IPS-NIHi7 (cell line): ENCODE measurements around the gene OR5I1.
"Not testable (repeated sequence)": the region's sequence is repeated elsewhere in the genome, so short reads cannot be mapped to it uniquely, and the experiment has no call there.

ENCODE experiments used
- DNase-seq: peaks from one replicate; pipeline ENCODE4 v3.0.0; 2012; ENCODE audit warnings: mixed read lengths; ENCODE audit errors: extremely low spot score

Gene OR5I1

DNA sequence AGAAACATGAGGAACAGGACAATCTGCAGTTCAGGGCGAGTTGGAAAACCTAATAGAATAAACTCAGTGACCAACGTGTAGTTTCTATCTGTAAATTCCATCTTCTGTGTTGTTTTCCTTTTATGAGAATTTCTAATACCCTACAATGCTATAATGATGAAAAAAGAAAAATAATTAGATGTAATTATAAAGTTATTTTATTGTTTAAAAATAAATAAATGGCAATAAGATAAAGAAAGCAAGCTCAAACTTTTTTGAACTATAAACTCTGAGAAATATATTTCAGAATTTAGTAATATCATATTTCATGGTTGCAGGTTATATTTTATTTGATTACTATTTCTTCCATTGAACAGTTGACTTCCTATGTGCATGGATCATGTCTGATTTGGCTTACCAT lies at the start of gene OR5I1:
Gene OR5I1, minus strand, starts transcription at position 101 of the 400 bp plus-strand sequence. Its CDS starts 0 bp downstream, at position 101.
- DNase-seq = no peak

DNA sequence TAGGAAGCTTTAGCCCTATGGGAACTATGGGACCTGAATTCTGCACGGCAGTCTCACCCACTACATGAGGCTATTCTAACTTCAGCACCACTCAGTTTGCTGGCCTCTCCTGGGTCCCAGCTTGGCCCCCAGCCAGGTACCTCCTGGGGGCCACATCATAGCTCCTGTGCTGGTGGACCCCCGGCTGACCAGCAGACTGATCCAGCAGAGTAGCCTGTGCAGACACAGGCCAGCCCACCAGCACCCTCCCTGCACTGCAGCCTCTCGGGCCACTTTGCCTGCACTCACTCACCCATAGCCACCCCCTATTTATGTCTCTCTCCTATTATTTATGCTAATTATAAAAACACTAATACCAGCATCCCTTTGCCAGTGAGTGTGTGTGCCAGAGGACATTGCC lies 34.7 kb upstream of the OR5I1 start:
- DNase-seq = no peak

DNA sequence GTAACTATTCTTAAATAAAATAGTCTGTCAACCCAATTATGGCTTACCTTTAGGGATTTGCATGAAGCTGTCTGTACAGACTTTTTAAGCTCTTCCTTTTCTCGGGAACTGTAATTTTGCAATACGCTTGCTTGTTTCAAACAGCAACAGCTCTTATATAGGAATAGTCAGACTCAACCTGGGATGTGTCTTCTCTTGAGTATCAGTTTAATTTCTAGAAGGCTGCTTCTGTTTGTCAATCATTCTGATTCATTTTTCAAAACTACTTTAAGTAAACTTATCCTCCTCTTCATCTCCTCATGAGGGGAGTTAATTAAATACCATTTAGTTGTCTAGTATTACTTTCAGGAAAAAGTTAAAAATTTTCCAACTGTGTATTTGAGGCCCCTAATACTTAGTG lies 33.6 kb upstream of the OR5I1 start, which contains the start of gene OR10AG1:
Gene OR10AG1, minus strand, starts transcription at position 101 of the 400 bp plus-strand sequence. Its CDS starts 38 bp downstream, at position 63.
- no peak for DNase-seq

DNA sequence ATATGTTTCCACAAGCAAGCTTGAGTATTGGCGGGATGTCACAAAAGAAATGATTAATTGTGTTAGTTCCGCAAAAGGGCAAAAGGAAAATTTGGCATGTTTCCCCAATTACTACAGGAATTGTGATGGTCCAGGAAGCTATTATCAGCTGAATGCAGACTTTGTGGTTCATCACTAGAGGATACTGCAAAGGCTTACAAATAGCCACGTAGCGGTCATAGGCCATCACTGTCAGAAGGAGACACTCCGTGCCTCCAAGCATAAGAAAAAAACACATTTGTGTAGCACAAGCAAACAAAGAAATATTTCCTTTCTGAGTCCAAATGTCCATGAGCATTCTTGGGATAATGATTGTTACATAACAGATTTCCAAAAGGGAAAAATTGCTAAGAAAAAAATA lies 31.7 kb upstream of the OR5I1 start:
- DNase-seq = no peak

DNA sequence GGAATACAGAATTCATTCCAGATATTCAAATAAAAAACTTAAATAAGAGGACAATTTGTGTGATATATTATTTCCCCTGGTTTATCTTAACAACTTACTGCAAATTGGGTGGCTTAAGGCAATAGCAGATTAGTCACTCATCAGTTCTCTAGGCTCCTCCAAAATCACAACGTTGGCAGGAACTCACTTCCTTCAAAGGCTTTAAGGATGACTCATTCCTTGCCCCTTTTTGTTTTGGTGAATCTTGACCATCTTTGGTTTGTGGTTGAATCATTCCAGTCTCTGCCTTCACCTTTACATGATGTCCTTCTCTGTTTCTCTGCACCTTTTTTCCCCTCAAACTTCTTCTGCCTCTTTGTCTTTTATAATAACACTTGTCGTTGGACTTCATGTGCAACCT lies 30.2 kb upstream of the OR5I1 start:
- DNase-seq = peak; percentile 7

DNA sequence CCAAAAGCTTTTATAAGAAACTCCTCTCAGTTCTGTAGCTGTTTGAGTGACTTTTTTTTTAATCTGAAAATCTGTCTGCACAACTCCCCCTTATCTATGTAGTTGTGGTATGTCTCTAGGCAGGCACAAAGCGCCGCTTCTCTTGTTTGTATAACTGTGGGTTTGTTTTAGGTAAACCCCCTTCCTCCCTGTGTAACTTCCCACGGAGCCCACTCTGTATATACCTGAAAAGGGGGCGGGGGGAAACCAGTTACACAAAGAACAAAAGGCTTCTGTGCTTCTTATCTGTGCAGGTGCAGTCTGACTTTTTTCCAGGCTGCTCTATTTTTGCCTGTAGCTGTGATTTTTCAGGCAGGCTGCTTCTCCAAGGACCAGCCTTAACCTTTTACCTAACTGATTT lies 20.3 kb upstream of the OR5I1 start:
- no peak for DNase-seq

DNA sequence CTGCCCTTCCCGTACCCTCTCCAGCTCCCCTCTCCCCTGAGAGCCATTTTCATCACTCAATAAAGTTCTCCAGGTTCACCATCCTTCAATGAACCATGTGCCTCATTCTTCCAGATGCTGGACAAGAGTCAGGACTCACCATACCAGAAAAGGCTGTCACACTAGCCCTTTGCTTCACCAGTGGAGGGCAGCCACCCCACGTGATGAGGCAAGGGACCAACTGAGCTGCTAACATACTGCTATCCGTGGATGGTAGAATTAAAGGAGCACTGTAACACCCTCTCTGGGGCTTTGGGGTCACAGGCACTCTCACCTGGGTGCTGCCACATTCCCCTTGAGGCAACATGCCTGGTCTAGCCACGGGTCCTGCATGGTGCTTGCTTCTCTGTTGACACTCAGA lies 13.1 kb upstream of the OR5I1 start:
- no peak for DNase-seq

DNA sequence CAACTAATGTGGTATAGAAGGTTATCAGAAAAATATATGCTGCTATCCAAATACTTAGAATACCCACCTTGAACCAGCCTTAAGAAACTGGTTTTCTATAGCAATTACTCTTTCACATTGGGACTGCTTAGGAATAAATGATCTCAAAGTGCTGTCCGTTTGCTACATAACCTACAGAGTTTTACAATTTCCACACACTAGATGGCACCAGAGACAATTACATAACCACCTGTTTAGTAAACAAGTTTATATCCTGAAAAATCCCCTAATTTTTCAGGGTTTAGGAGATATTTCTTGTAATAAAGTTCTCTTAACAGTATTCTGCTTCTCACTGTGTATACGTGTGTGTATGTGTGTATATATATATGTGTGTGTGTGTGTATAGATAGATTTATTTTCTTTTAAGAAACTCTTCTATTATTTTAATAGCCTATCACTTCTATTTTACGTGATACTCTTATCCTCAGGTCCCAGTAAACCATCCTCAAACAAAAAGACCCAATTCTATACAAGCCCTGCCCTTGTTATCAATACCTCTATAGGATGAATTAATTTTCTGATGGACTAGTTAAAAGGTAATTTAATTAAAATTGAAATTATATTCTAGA lies 6.7 kb upstream of the OR5I1 start:
- peak; percentile 17 for DNase-seq

DNA sequence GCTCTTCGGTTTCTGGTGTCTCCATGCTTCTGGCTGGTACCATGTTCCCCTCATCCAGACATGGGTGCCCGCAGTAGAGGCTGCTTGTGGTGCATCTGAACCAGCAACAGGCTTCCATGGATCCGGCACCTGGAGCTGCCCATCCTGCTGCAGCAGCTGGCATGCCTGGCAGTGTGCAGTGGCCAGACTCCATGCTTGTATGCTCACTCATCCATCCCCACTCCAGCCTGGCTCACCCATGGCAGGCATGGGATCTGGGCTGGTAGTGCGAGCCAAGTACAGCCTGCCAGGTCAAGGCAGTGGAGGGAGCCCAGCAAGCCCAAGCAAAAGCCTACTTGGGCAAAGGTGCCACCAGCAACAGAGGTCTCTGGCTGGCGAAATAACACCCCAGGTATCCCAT lies 15.7 kb downstream of the OR5I1 start:
- no peak for DNase-seq

DNA sequence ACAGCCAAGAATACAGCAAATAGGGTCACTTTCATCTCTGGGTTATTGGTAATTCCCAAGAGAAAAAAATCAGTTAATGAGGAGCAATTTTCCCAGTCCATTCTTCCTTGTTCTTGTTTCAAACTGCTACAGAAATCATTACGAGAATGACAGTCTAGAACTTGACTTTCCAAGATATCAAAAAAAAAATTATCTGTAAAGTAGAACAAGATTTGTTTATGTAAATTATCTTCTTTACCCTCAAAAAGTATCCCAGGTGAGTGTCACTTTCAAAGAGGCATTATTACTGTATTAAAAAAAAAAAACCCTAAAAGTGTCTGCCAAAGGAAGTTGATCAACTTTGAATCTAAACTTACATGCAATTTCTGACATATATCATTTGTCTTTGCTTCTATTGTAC lies 21.7 kb downstream of the OR5I1 start, which contains the start of gene OR5W2:
Gene OR5W2, minus strand, starts transcription at position 101 of the 400 bp plus-strand sequence. Its CDS starts 0 bp downstream, at position 101.
- no peak for DNase-seq

DNA sequence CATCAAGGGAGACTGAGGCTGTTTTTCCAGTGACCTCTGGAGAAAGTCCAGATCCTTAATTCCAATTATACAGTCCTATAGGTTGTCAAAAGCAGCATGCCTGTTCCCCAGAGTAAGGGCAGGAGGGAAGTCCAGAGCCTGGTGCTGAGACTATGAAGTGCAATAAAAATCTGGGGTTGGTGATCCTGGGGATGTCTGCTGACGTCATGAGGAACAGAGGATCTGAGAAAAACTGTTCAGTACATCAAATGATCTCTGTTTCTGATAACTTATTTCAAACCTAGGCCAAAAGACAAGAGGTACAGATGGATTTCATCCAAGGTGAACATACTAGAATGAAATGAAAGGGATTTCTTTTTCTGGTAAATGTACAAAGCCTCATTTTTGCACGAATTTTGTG lies 33.9 kb downstream of the OR5I1 start:
- no peak for DNase-seq

DNA sequence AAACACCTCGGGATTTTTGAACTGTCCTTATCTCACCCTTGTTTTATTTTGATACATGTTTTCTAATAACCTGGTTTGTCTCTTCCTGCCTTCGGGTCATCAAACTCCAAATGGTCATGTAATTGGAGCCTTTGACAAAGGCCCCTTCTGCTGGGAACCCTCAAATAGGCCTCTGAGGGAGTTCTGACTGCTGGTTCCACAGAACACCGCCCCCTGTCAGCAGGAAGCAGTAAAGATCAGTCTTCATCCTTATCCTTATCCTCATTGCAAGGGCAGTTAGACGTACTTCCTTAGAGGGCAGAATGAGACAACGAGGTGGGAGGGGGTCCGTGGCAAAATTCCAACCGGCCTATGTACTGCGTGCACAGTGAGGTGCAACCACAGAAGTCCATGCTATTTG lies 41.0 kb downstream of the OR5I1 start:
- peak; percentile 6 for DNase-seq

DNA sequence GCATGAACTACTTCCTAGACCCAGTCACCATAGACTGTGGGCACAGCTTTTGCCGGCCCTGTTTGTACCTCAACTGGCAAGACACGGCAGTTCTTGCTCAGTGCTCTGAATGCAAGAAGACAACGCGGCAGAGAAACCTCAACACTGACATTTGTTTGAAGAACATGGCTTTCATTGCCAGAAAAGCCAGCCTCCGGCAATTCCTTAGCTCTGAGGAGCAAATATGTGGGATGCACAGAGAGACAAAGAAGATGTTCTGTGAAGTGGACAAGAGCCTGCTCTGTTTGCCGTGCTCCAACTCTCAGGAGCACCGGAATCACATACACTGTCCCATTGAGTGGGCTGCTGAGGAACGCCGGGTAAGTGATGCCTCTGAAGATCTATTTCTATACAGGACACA lies 50.7 kb downstream of the OR5I1 start:
- not testable (repeated sequence) for DNase-seq
